Measurements from ENCODE around the gene CES2. TPM values are rescaled to one million over a fixed set of nuclear protein-coding genes. Genes with fewer than 3 reads are reported as not detected.

CES2 gene
- total and polyA plus RNA-seq, 2 of the 8 experiments (the other 6 are each of a cell fraction or from before 2014, with no cell fraction given): 8.6 to 14.7 TPM

DNA sequence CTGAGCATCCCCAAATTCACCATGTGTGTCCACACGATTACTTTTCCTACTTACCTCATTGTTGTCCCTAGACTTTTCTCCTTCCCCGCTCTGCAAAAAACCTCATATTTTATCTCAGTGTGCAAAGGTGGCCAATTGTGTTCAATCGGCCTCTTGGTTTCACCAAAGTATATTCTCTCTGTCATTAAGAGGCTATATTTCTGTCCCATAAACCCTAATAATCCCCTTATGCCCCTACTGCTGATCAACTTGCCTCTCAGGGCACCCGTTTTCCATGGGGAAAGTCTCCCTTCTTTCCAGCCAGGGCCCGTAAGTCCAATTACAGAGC lies 11.6 kb downstream of the CES2 start:
- Histone ChIP-seq H2BK15ac (ENCODE audit: low read length) (no peak overlapping the region), H3K4ac (replicated peaks; ENCODE audit: insufficient read length, low read depth, low read length) (no peak overlapping the region), H3K23ac (ENCODE audit: insufficient read length) (no peak overlapping the region), H3K9me3 (ENCODE audit: insufficient read depth in 2 of 2, low read depth in 1 of 2, low read length in 1 of 2) (no peaks in the 10 kb centered on the region), H2BK12ac (ENCODE audit: low read depth, low read length) (no peak overlapping the region), H3K4me1 (replicated peaks in 1 of 4; ENCODE audit: control insufficient read depth in 3 of 4, insufficient read depth in 4 of 4, low read length in 3 of 4) (peaks cover 0 to 5% (median 1%) of the 10 kb centered on the region in 4 experiments; a peak in 2 of 7 replicates), H4K8ac (ENCODE audit: extremely low read depth, insufficient read depth, low read length) (no peak overlapping the region), H2AK5ac (ENCODE audit: low read depth, low read length) (no peak overlapping the region), H3K18ac (ENCODE audit: extremely low read depth, low read length) (no peak overlapping the region), H3K56ac (replicated peaks; ENCODE audit: insufficient read length, low read depth, low read length) (no peak overlapping the region), H3K79me2 (ENCODE audit: control insufficient read depth in 1 of 2, insufficient read depth in 2 of 2, low read length in 2 of 2) (no peaks in the 10 kb centered on the region), H2BK120ac (replicated peaks; ENCODE audit: low read depth, low read length) (no peak overlapping the region), H3K23me2 (ENCODE audit: low read depth, low read length) (peaks cover 2% of the 10 kb centered on the region; the same call in 1 of the 2 replicates), H3K9ac (replicated peaks in 1 of 4; ENCODE audit: extremely low read depth in 1 of 4, low read depth in 3 of 4, low read length in 3 of 4) (no peak overlapping the region), H3K4me3 (ENCODE audit: extremely low read depth in 1 of 4, insufficient read depth in 2 of 4, low read depth in 3 of 4, low read length in 4 of 4) (no peak overlapping the region), H4K5ac (ENCODE audit: insufficient read length, low read depth, low read length) (no peak overlapping the region), H3K4me2 (ENCODE audit: insufficient read depth in 1 of 2, low read depth in 2 of 2, low read length in 2 of 2) (no peak overlapping the region; a peak in 1 of 4 replicates), H3K27ac (ENCODE audit: low read depth, low read length) (no peak overlapping the region), H4K20me1 (replicated peaks in 1 of 2; ENCODE audit: control insufficient read depth in 1 of 2, insufficient read depth in 2 of 2, low read length in 2 of 2) (peaks cover 0 to 3% of the 10 kb centered on the region in 2 experiments), H2BK20ac (ENCODE audit: low read length) (no peak overlapping the region), H3K36me3 (ENCODE audit: control insufficient read depth in 2 of 4, insufficient read depth in 4 of 4, low read length in 3 of 4) (peaks cover 2 to 12% (median 7%) of the 10 kb centered on the region in 4 experiments; a peak in 5 of 8 replicates), H3K14ac (ENCODE audit: insufficient read length) (no peak overlapping the region), H4K91ac (replicated peaks; ENCODE audit: insufficient read length, low read length) (no peak overlapping the region), H3K79me1 (ENCODE audit: low read depth, low read length) (no peaks in the 10 kb centered on the region), H2AFZ (ENCODE audit: low read length) (no peak overlapping the region), H2BK5ac (ENCODE audit: low read depth, low read length) (no peak overlapping the region), H3K27me3 (replicated peaks in 1 of 4; ENCODE audit: control insufficient read depth in 3 of 4, extremely low read depth in 1 of 4, insufficient read depth in 3 of 4, low read length in 3 of 4) (peaks cover 10 to 34% (median 32%) of the 10 kb centered on the region in 4 experiments)
- FAIRE-seq (no peak), DNase-seq (ENCODE audit: low read depth in 1 of 2, low spot score in 2 of 2) (no peak)
- ChIA-PET CTCF (ENCODE audit: partially characterized antibody) (interaction anchor here (0.6 to 3.3 kb wide), 9 partner anchors 11 to 372 kb away, joined by 3 to 14 read pairs (median 4); partner anchors contain the start of gene CIAO2B), POLR2A (ENCODE audit: partially characterized antibody) (no interaction called here)
- WGBS, 2 experiments (ENCODE audit: extremely low coverage in 1 of 2, insufficient coverage in 1 of 2, insufficient read length in 1 of 2, insufficient replicate concordance in 2 of 2, low coverage in 1 of 2, low lambda C conversion rate in 2 of 2, missing lambda C conversion rate in 1 of 2): 57% methylated on average over 5 of the region's 5 CpGs; no CpG with 5 or more reads in 1 of the 2 experiments
- no peak for TF ChIP-seq GTF2F1 (IDR thresholded peaks at IDR 0.05; ENCODE audit: borderline replicate concordance, low read depth, low read length)
- no peak for TF ChIP-seq SIX5 (IDR thresholded peaks at IDR 0.05; ENCODE audit: low read depth, low read length)
- TF ChIP-seq BRCA1 (IDR thresholded peaks at IDR 0.05; ENCODE audit: low read depth, low read length): no peak
- TF ChIP-seq HDAC6 (IDR thresholded peaks at IDR 0.05; ENCODE audit: low read depth, low read length): no peak
- TF ChIP-seq MAFK (IDR thresholded peaks at IDR 0.05; ENCODE audit: low read depth, low read length): no peak
- TF ChIP-seq CREB1 (IDR thresholded peaks at IDR 0.05): no peak
- no peak for TF ChIP-seq NANOG (IDR thresholded peaks at IDR 0.05; ENCODE audit: insufficient read depth, low read depth, low read length, poor library complexity, severe bottlenecking)
- TF ChIP-seq POLR2AphosphoS5 (IDR thresholded peaks at IDR 0.05; ENCODE audit: low read depth, low read length): no peak
- no peak for TF ChIP-seq CBX8 (IDR thresholded peaks at IDR 0.05; ENCODE audit: borderline replicate concordance, low read depth, low read length)
- no peak for TF ChIP-seq RAD21 (IDR thresholded peaks at IDR 0.05 in 1 of 2, conservative IDR thresholded peaks at IDR 0.05 in 1 of 2; ENCODE audit: low read depth in 2 of 2, low read length in 2 of 2)
- TF ChIP-seq PHF8 (conservative IDR thresholded peaks at IDR 0.05; ENCODE audit: low read depth, low read length): no peak
- TF ChIP-seq ZNF274 (IDR thresholded peaks at IDR 0.05; ENCODE audit: borderline replicate concordance, extremely low read depth, low read length): no peak
- TF ChIP-seq TBP (IDR thresholded peaks at IDR 0.05; ENCODE audit: low read depth, low read length): no peak

All from H1 (cell line).